Myocyte (in vitro differentiated cells): ENCODE measurements around the gene FXYD5. TPM values are rescaled to one million over a fixed set of nuclear protein-coding genes. Genes with fewer than 3 reads are reported as not detected.

Experiments used
- DNase-seq: peaks from one replicate; pipeline ENCODE4 v3.0.0-alpha.2; 2012; ENCODE audit warnings: low read depth
- polyA plus RNA-seq: library from polyadenylated mRNA; unstranded; fragments of >200 nt; gene quantifications from one replicate; pipeline ENCODE4 v1.2.1, GENCODE V29; 2012; ENCODE audit warnings: missing spikeins
- total RNA-seq: library from RNA; depleted of rRNA; stranded (reverse); fragments of >200 nt; gene quantifications from 2 replicates; pipeline ENCODE4 v1.2.3, GENCODE V29; 2014

Gene FXYD5, protein sequence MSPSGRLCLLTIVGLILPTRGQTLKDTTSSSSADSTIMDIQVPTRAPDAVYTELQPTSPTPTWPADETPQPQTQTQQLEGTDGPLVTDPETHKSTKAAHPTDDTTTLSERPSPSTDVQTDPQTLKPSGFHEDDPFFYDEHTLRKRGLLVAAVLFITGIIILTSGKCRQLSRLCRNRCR
- 12.0 and 19.5 TPM in 2 replicates for total RNA-seq
- 52.5 TPM for polyA plus RNA-seq

GRCh38 chr19:35154525-35155406 lies at the start of gene FXYD5:
FXYD5 (plus strand) TSS chr19:35154735; CDS start chr19:35155551, 816 bp downstream.
- no peak for DNase-seq

DNA sequence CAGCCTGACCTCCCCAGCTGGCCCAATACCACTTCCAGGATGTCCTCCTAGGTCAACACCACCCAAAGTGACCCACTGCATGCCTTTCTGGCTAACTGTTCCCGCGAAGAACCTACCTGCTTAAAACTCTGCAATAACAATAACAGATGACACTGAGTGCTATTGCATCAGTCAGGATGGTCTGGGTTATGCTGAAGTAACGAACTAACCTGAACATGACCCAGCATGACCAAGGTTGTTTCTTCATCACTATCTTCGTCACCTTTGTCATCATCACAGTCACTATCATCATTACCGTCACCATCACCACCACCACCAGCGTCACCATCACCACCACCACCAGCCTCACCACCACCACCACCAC lies 49.5 kb upstream of the FXYD5 start:
- DNase-seq: no peak

DNA sequence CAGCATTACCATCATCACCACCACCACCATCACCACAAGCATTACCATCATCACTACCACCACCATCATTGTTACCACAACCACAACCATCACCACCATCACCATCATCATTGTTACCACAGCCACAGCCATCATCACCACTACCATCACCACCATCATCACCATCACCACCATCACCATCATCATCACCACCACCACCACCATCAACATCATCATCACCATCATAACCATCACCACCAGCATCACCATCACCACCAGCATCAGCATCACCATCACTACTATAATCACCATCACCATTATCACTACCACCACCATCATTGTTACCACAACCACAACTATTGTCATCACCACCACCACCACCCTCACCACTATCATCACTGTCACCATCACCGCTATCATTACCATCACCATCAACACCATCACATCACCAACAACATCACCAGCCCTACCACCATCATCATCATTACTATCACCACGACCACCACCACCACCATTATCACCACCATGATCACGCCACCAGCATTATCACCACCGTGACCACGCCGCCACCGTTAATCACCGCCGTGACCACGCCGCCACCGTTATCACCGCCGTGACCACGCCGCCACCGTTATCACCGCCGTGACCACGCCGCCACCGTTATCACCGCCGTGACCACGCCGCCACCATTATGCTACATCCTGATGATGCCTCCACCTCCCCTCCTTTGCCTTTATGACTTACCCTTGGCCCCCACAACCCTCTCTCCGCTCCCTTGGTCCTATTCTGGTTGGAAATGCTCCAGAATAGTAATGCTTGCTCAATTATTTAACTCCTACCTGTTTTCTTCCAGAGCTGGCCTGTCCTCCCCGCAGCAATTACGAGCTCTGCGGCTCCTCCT lies 48.9 kb upstream of the FXYD5 start:
- DNase-seq: no peak

DNA sequence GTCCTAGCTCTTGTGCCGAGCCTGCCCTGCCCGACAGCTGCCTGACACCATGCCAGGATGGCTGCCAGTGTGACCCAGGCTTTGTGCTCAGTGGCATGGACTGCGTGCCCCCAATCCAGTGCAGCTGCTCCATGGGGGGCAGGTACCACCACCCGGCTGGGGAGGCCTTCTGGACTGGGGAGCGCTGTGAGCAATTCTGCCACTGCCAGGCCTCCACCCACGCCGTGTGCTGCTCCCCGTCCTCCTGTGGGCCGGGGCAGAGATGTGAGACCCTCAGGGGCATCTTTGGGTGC lies 48.3 kb upstream of the FXYD5 start:
- peak; percentile 52 for DNase-seq

DNA sequence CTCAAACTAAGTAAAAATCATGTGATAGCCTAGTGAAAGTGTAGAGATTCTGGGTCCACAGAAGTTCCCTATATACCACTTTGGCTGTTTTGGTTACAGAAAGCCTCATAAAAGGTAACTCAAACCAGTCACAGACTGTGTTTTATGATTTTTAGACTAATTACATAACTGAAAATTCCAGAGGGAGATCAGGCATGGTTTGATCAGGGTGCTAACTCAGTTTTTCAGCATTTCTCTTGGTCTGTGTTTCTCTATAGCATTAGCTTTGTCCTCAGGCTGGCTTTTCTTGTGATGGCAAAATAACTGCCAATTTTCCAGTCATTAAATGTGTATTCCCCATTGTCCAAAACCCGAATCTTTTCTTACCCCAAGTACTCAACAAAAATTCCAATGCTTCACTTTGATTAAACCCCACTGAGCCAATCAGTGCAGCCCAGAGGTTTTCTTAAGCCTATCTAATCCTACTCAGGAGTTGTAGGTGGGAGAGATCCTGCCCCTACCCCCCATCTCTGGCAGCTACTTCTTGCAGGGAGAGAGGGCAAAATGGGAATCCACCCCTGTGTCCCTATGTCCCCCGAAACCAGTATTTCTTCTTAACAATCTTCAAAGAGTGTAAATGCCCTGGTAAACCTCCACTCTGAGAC lies 47.5 kb upstream of the FXYD5 start:
- DNase-seq: no peak

DNA sequence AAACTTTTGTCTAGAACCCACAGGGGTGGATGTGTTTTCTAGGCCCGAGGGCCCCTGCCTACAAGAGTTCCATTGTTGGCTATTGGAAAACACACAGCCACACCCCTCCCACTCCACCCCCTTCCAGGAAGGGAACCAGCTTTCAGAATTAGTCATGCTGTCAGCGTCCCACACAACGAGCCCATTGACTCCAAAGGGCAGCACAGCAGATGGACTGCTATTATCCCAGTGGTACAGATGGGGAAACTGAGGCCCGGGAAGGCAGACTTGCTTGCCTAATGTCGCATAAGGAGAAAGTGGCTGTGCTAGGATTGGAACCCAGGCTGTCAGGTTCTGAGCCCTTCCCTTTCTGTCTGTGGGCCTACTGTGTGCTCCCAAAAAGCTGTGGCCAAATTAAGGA lies 47.0 kb upstream of the FXYD5 start:
- DNase-seq: peak; percentile 49

DNA sequence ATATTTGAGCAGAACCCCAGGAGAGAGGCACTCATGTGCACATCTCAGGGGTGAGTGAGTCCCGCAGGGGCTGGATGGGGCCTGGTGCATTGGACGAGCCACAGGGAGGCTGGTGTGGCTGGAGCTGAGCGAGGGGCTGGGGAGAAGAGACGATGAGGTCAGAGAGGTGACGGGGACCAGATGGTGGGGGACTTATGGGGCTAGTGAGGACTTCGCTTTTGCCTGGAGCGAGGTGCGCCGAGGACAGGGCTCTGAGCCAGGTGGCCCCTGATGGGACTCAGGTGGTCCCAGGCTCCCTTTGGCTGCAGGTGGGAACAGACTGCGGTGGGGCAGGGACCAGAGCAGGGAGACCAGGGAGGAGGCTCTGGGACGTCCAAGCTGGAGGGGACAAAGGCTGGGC lies 45.8 kb upstream of the FXYD5 start:
- no peak for DNase-seq

GRCh38 chr19:35109395-35110112 lies 45.0 kb upstream of the FXYD5 start:
- no peak for DNase-seq

GRCh38 chr19:35110974-35111373 lies 43.6 kb upstream of the FXYD5 start:
- DNase-seq: no peak

DNA sequence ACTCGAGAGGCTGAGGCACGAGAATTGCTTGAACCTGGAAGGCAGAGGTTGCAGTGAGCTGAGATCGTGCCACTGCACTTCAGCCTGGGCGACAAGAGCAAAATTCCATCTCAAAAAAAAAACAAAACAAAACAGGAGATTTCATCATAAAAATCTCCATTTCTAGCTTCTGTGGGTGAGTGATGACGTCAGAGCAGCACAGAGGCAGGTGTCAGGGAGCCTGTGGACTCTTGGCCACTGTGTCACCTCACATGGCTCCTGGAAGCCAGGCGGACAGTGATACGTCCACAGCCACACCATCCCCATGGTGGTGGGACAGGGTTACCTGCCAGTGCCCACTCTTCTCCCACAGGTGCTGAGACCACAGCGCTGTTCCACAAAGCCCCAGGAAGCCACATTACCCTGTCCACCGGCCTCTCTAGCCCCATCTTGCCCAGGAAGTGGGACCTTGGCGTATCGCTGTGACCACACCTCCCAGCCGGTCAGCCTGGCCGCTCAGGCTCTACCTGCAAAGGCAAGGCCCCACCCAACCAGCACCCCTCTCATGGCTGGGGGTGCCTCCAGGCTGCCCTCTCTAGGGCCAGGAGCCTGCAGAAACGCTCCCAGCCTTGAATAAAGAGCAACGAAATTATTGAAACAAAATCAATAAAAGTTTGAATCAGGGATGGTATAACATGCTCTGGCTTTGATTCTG lies 41.4 kb upstream of the FXYD5 start:
- no peak for DNase-seq

DNA sequence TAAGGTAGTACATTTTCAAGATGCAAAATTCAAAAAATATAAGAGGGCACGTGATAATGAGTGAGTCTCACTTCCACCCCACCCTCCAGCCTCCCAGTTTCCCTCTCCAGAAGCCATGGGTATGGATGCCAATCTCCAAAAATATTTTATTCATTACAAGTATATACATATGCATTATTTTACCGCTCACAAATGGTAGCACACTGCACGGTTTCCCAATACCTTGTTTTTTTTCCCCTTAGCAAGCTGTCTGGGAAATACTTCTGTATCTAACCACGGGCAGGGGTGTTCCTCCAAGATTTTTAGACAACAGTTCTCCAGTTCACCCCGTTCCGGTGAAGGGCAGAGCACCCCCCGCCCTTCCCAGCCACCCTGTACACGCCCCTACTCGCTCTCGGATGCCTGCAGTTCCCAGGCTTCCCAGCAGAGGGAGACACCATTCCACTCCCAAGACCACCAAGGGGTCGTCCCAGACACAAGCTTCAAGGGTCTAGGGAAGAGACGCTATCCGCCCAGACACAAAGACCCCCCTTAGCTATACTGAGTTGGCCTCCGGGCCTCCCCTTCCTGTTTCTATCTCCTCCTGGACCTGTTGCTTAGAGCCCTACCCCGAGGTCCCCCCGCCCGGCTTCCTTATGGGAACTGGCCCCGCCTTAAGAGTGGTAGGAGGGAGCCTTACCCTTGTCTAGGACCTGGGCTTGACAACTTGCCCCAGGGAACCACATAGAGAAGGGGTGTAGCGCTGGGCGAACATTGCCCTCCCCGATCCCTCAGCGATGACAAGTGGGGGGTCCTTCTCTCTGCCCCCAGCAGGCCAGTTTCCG lies 40.0 kb upstream of the FXYD5 start:
- peak; percentile 73 for DNase-seq

DNA sequence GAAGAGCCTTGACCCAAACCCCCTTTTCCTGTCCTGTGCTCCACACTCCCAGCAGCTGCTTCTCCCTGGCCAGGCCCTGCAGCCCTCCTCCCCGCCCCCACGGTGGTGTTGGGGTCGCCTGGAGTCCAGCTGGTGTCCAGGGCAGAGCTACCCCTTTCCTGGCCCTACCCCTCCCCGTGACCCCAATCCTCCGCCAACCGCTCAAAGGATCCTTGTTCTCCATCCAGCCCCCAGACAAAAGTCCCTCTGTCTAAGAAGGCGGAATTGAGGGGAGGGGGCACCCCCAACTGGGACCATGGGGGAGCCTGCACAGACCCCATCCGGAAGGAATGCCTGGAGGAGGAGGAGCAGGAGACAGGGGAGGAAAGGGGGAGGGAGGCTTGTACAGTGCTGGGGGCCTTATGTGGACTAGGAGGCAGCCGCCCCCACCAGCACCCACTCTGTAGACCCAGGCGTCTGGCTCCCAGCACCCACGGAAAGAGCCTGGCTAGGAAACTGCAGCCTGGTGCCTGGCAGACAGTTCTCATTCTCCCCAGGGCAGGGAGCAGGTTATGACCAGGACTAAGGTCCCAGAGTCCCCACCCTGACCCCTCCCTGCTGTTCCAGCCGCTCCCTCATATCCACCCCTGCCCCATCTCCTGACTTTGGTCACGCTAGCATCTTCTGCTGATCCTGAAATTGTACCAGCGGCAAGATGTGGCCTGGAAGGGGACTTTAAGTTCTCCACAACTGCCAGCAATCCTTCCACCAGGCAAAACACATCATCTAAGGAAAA lies 39.2 kb upstream of the FXYD5 start, which contains the start of gene FXYD3:
FXYD3 (plus strand) TSS at position 647 of the 775 bp plus-strand sequence. CDS start 3,554 bp downstream, outside the sequence.
- DNase-seq: no peak

DNA sequence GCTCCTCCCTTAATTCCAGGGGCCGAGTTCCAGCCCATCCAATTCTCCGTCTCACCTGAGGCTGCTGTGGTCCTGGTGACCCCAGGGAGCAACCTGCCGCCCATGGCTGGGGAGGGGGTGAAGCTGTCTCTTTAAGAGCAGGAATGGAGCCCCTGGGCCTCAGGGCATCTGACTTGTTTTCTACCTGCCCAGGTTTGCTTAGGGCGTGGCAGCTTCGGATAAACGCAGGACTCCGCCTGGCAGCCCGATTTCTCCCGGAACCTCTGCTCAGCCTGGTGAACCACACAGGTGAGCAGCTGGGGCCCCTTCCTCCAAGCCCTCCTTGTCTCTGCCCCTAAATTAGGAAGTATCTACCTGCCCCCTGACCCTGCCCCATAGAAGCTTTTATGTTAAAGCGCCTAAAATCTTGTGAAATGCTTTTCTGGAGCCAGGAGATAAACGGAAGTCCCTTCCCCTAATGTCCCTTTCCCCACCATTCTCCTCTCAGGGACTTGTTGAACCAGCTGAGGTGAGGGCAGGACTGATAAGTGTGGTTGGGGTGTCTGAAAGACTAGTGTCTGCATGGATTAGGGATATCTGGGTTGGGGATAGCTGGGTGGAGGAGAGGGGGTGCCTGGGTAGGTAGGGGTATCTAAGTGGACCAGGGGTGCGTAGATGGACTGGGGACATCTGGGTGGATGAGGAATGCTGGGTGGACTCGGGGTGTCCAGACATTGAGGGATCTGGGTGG lies 38.3 kb upstream of the FXYD5 start:
- DNase-seq: no peak

GRCh38 chr19:35117116-35117515 lies 37.4 kb upstream of the FXYD5 start:
- no peak for DNase-seq

GRCh38 chr19:35117799-35118198 lies 36.7 kb upstream of the FXYD5 start:
- DNase-seq: no peak

- no peak for DNase-seq
Measured at GRCh38 chr19:35118268-35119020, 36.1 kb upstream of the FXYD5 start.

DNA sequence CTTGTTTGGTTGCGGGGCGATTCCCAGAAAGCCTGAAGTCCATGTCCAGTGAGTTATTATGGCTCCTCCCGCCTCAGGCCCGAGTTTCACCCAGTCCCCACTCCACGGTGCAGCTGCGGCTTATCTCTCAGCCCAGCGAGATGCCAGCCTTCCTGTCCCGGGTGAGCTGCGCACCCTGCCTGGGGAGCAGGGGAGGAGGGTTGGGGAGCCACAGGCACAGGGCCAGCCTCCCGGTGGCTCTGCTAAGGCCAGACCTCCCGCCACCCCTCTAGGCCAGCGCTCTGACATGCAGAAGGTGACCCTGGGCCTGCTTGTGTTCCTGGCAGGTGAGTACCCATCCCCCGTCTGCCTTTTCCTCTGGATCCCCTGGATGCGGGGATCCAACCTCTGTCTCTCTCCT lies 35.4 kb upstream of the FXYD5 start:
- DNase-seq: no peak
